Breast epithelium (tissue), 3 donors: ENCODE data around the gene C14orf180.

Experiments
- POLR2A ChIP-seq: fragments of 450-650 bp; IDR thresholded peaks from one replicate; pipeline ENCODE4 v1.6.1; 2016; ENCODE audit warnings: antibody characterized with exemption, mild to moderate bottlenecking, moderate library complexity
- POLR2AphosphoS5 ChIP-seq, 3 donors: sonication (generic); formaldehyde crosslinking; IDR thresholded peaks; one replicate each; pipeline ENCODE4 v1.6.1; 2017; ENCODE audit warnings: antibody characterized with exemption in 3 of 3
- TF ChIP-seq, protein P1 (sequence below), 3 donors: fragments of 450-650 bp; IDR thresholded peaks; one replicate each; pipeline ENCODE4 v1.5.1; 2016 to 2017; ENCODE audit warnings: antibody characterized with exemption in 3 of 3, mild to moderate bottlenecking in 3 of 3, moderate library complexity in 3 of 3

DNA sequence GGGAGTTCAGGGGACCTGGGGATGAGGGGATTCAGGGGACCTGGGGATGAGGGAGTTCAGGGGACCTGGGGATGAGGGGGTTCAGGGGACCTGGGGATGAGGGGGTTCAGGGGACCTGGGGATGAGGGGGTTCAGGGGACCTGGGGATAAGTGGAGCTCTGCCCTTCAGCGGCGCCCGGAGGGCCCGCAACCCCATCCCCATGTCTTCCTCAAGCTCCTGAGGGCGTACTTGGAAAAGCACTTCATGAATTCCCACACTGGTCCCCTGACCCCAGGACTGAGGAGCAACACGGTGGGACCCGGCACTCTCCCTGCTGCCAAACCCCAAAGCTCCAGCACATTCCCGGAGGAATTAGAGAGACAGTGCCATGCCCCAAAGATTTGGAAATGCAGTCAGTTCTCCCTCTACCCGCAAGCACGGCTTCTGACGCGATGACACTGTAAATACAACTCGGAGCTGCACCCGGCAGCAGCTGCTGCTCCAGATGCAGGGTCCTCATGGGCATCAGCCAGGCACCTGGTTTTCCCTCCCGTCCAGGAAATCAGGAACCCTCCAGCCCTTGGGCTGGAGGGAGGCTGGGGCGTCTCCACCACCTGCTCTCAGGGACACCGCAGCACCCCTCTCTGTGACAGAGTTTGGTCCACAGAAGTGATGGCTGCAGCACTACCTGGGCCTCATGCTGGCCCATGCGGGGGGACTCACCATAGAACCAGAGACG is 32.8 kb upstream of the C14orf180 start:
- TF ChIP-seq POLR2AphosphoS5 (IDR thresholded peaks at IDR 0.05) (no peak), POLR2A (no peak)
- TF ChIP-seq, protein P1, sequence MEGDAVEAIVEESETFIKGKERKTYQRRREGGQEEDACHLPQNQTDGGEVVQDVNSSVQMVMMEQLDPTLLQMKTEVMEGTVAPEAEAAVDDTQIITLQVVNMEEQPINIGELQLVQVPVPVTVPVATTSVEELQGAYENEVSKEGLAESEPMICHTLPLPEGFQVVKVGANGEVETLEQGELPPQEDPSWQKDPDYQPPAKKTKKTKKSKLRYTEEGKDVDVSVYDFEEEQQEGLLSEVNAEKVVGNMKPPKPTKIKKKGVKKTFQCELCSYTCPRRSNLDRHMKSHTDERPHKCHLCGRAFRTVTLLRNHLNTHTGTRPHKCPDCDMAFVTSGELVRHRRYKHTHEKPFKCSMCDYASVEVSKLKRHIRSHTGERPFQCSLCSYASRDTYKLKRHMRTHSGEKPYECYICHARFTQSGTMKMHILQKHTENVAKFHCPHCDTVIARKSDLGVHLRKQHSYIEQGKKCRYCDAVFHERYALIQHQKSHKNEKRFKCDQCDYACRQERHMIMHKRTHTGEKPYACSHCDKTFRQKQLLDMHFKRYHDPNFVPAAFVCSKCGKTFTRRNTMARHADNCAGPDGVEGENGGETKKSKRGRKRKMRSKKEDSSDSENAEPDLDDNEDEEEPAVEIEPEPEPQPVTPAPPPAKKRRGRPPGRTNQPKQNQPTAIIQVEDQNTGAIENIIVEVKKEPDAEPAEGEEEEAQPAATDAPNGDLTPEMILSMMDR (IDR thresholded peaks at IDR 0.05): no peak
